ENCODE measurements around the gene WWOX. TPM values are rescaled to one million over a fixed set of nuclear protein-coding genes. Genes with fewer than 3 reads are reported as not detected.

WWOX gene
- polyA plus RNA-seq, 1 donor (not counting 4 experiments of a cell fraction or from before 2014, with no cell fraction given) = 5.1 TPM

DNA sequence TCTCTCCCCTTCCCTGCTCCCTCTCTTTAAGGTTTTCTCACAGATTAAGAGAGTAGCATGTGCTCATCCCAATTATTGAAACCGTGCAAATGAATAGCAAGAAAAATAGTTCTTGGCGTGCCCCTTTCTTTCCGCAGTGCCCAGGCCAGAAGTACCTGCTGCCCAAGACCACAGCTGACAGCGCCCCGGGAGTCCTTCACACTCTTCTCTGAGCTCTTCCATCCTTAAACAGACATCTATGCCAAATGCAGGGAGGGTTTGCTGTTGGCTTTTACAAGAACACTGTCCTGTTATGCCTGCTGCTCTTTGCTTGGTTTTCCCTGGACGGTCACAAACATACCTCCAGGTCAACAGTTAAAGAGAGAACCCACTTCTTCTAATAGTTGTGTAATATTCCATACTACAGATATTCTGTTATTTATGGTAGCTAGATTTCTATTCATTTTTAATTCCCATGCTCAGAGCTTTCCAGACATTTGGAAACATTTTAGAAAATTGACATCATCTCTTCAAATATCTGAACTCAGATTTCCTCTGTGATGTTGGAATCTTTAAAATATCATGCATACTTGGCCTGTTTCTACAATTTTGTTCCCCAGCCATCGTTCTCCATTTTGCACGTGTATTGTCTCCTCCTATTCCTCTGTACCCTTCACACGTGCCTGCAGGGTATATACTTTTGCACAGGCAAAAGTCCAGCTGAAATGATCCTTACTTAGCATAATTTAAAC, 416.7 kb downstream of the WWOX start:
- Histone ChIP-seq H3K36me3 (ENCODE audit: control insufficient read depth in 2 of 2, extremely low read depth in 1 of 2, insufficient read depth in 2 of 2, low read length in 2 of 2) (no peaks in the 10 kb centered on the region), H4K20me1 (ENCODE audit: control insufficient read depth, extremely low read depth, insufficient read depth, low read length) (no peaks in the 10 kb centered on the region), H2AFZ (ENCODE audit: control insufficient read depth, low read length) (no peak overlapping the region), H3K4me1 (ENCODE audit: control insufficient read depth, extremely low read depth, insufficient read depth, low read length) (no peaks in the 10 kb centered on the region), H3K9me3 (ENCODE audit: control insufficient read depth, low read depth, low read length) (no peaks in the 10 kb centered on the region), H3K9me1 (ENCODE audit: control insufficient read depth, extremely low read depth, insufficient read depth, low read length) (no peaks in the 10 kb centered on the region), H3K4me2 (ENCODE audit: control insufficient read depth, extremely low read depth, insufficient read depth, low read depth, low read length) (no peak overlapping the region), H3K79me2 (ENCODE audit: control insufficient read depth, insufficient read depth, low read length) (no peaks in the 10 kb centered on the region), H3K9ac (ENCODE audit: control insufficient read depth, extremely low read depth, insufficient read depth, low read length) (no peak overlapping the region), H3K4me3 (ENCODE audit: control insufficient read depth in 2 of 3, extremely low read depth in 1 of 3, insufficient read depth in 2 of 3, low read depth in 1 of 3, low read length in 3 of 3) (no peak overlapping the region), H3K27me3 (ENCODE audit: control insufficient read depth, extremely low read depth, insufficient read depth, low read length) (no peaks in the 10 kb centered on the region), H3K27ac (ENCODE audit: control insufficient read depth, insufficient read depth, low read length) (no peak overlapping the region)
- TF ChIP-seq EZH2 (IDR thresholded peaks at IDR 0.05; ENCODE audit: low read length) = no peak
- TF ChIP-seq, protein P1, sequence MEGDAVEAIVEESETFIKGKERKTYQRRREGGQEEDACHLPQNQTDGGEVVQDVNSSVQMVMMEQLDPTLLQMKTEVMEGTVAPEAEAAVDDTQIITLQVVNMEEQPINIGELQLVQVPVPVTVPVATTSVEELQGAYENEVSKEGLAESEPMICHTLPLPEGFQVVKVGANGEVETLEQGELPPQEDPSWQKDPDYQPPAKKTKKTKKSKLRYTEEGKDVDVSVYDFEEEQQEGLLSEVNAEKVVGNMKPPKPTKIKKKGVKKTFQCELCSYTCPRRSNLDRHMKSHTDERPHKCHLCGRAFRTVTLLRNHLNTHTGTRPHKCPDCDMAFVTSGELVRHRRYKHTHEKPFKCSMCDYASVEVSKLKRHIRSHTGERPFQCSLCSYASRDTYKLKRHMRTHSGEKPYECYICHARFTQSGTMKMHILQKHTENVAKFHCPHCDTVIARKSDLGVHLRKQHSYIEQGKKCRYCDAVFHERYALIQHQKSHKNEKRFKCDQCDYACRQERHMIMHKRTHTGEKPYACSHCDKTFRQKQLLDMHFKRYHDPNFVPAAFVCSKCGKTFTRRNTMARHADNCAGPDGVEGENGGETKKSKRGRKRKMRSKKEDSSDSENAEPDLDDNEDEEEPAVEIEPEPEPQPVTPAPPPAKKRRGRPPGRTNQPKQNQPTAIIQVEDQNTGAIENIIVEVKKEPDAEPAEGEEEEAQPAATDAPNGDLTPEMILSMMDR (optimal IDR thresholded peaks at IDR 0.05 in 1 of 3, IDR thresholded peaks at IDR 0.05 in 1 of 3, conservative IDR thresholded peaks at IDR 0.05 in 1 of 3; ENCODE audit: extremely low read depth in 1 of 3, insufficient read depth in 2 of 3, low read length in 3 of 3) = no peak
- dilution Hi-C loops (cut with MboI; ENCODE audit: extremely low pct_ligation_motif_present, low sequenced_read_pairs) = no loop called here
- no peak for FAIRE-seq
- DNase-seq (ENCODE audit: low read depth, low spot score) = no peak

DNA sequence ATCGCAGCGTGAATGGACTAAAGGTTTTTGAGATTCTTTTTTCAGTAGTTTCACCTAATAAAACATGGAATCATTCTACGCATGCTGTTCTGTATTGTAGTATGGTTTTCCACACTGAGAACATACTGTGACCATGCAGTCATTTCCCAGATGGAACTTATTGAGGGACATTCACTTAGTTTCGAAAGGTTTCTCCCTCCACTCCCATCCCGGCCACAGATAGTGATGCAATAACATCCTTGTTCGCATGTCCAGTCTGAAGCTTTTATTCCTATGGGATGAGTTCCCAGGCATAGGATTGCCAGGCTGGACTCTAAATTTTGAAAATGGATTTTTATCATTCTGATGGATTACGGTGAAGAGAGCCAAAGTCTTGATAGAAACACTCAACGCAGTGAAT, 420.4 kb downstream of the WWOX start:
- no peak for TF ChIP-seq EZH2 (IDR thresholded peaks at IDR 0.05; ENCODE audit: low read length)
- TF ChIP-seq, protein P1 (optimal IDR thresholded peaks at IDR 0.05 in 1 of 3, IDR thresholded peaks at IDR 0.05 in 1 of 3, conservative IDR thresholded peaks at IDR 0.05 in 1 of 3; ENCODE audit: extremely low read depth in 1 of 3, insufficient read depth in 2 of 3, low read length in 3 of 3) = no peak
- H3K27me3 ChIP-seq (ENCODE audit: control insufficient read depth, extremely low read depth, insufficient read depth, low read length) = no peaks in the 10 kb centered on the region
- dilution Hi-C loops (cut with MboI; ENCODE audit: extremely low pct_ligation_motif_present, low sequenced_read_pairs) = no loop called here
- FAIRE-seq (no peak), DNase-seq (ENCODE audit: low read depth, low spot score) (no peak)
- no peaks in the 10 kb centered on the region for H3K9me1 ChIP-seq (ENCODE audit: control insufficient read depth, extremely low read depth, insufficient read depth, low read length)
- no peaks in the 10 kb centered on the region for H4K20me1 ChIP-seq (ENCODE audit: control insufficient read depth, extremely low read depth, insufficient read depth, low read length)
- H3K9me3 ChIP-seq (ENCODE audit: control insufficient read depth, low read depth, low read length) = no peaks in the 10 kb centered on the region
- H3K79me2 ChIP-seq (ENCODE audit: control insufficient read depth, insufficient read depth, low read length) = no peaks in the 10 kb centered on the region
- no peak overlapping the region for H2AFZ ChIP-seq (ENCODE audit: control insufficient read depth, low read length)
- no peak overlapping the region for H3K4me2 ChIP-seq (ENCODE audit: control insufficient read depth, extremely low read depth, insufficient read depth, low read depth, low read length)
- no peak overlapping the region for H3K9ac ChIP-seq (ENCODE audit: control insufficient read depth, extremely low read depth, insufficient read depth, low read length)
- no peaks in the 10 kb centered on the region for H3K4me1 ChIP-seq (ENCODE audit: control insufficient read depth, extremely low read depth, insufficient read depth, low read length)
- H3K36me3 ChIP-seq (ENCODE audit: control insufficient read depth in 2 of 2, extremely low read depth in 1 of 2, insufficient read depth in 2 of 2, low read length in 2 of 2) = no peaks in the 10 kb centered on the region
- H3K27ac ChIP-seq (ENCODE audit: control insufficient read depth, insufficient read depth, low read length) = no peak overlapping the region
- no peak overlapping the region for H3K4me3 ChIP-seq (ENCODE audit: control insufficient read depth in 2 of 3, extremely low read depth in 1 of 3, insufficient read depth in 2 of 3, low read depth in 1 of 3, low read length in 3 of 3)

Data from keratinocyte (primary cell).